ENCODE data around the gene HK1.

HK1 gene

GRCh38 chr10:69352569-69353264, 74.4 kb downstream of the HK1 start:
- Histone ChIP-seq H3K27me3 (ENCODE audit: insufficient read depth, low read length, poor library complexity) (no peaks in the 10 kb centered on the region), H3K9ac (ENCODE audit: low read depth, low read length) (no peak overlapping the region), H3K79me2 (ENCODE audit: insufficient read depth, low read length) (peaks cover 9% of the 10 kb centered on the region; the same call in 1 of the 2 replicates), H3K9me3 (ENCODE audit: insufficient read depth, low read length, severe bottlenecking) (no peaks in the 10 kb centered on the region), H4K20me1 (ENCODE audit: insufficient read depth, low read length) (peaks cover 8% of the 10 kb centered on the region; the same call in 1 of the 2 replicates), H3K27ac (ENCODE audit: low read length) (no peak overlapping the region), H2AFZ (ENCODE audit: low read depth, low read length) (no peak overlapping the region), H3K36me3 (ENCODE audit: insufficient read depth, low read length) (peaks cover 25% of the 10 kb centered on the region), H3K4me2 (ENCODE audit: insufficient read depth, low read length) (no peak overlapping the region), H3K4me1 (ENCODE audit: insufficient read depth, low read length) (no peaks in the 10 kb centered on the region), H3K4me3 (ENCODE audit: low read depth in 1 of 2, low read length in 2 of 2) (no peak overlapping the region)
- TF ChIP-seq, protein P1, sequence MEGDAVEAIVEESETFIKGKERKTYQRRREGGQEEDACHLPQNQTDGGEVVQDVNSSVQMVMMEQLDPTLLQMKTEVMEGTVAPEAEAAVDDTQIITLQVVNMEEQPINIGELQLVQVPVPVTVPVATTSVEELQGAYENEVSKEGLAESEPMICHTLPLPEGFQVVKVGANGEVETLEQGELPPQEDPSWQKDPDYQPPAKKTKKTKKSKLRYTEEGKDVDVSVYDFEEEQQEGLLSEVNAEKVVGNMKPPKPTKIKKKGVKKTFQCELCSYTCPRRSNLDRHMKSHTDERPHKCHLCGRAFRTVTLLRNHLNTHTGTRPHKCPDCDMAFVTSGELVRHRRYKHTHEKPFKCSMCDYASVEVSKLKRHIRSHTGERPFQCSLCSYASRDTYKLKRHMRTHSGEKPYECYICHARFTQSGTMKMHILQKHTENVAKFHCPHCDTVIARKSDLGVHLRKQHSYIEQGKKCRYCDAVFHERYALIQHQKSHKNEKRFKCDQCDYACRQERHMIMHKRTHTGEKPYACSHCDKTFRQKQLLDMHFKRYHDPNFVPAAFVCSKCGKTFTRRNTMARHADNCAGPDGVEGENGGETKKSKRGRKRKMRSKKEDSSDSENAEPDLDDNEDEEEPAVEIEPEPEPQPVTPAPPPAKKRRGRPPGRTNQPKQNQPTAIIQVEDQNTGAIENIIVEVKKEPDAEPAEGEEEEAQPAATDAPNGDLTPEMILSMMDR (IDR thresholded peaks at IDR 0.05; ENCODE audit: borderline replicate concordance, extremely low read depth, low read length, poor library complexity, severe bottlenecking), result no peak
- no peak for TF ChIP-seq EZH2 (IDR thresholded peaks at IDR 0.05; ENCODE audit: borderline replicate concordance, low read depth, low read length, severe bottlenecking)
- DNase-seq, result no peak
- ATAC-seq (ENCODE audit: insufficient read depth, low read depth), result no peak

- Histone ChIP-seq H2AFZ (ENCODE audit: low read depth, low read length) (no peak overlapping the region), H3K79me2 (ENCODE audit: insufficient read depth, low read length) (peaks cover 6% of the 10 kb centered on the region; the same call in 1 of the 2 replicates), H3K36me3 (ENCODE audit: insufficient read depth, low read length) (peaks cover 14% of the 10 kb centered on the region), H3K27ac (ENCODE audit: low read length) (no peak overlapping the region), H4K20me1 (ENCODE audit: insufficient read depth, low read length) (peaks cover 11% of the 10 kb centered on the region; the same call in 1 of the 2 replicates), H3K9me3 (ENCODE audit: insufficient read depth, low read length, severe bottlenecking) (no peaks in the 10 kb centered on the region), H3K9ac (ENCODE audit: low read depth, low read length) (no peak overlapping the region), H3K4me1 (ENCODE audit: insufficient read depth, low read length) (no peaks in the 10 kb centered on the region), H3K4me3 (ENCODE audit: low read depth in 1 of 2, low read length in 2 of 2) (no peak overlapping the region), H3K27me3 (ENCODE audit: insufficient read depth, low read length, poor library complexity) (no peaks in the 10 kb centered on the region), H3K4me2 (ENCODE audit: insufficient read depth, low read length) (no peak overlapping the region)
- no peak for DNase-seq
- ATAC-seq (ENCODE audit: insufficient read depth, low read depth), result peak; percentile 47; the same call in 2 of the 3 replicates
- TF ChIP-seq, protein P1 (IDR thresholded peaks at IDR 0.05; ENCODE audit: borderline replicate concordance, extremely low read depth, low read length, poor library complexity, severe bottlenecking), result no peak
- TF ChIP-seq EZH2 (IDR thresholded peaks at IDR 0.05; ENCODE audit: borderline replicate concordance, low read depth, low read length, severe bottlenecking), result no peak
These were observed 75.8 kb downstream of the HK1 start for GRCh38 chr10:69353977-69354635.

GRCh38 chr10:69356187-69356586, 77.9 kb downstream of the HK1 start:
- TF ChIP-seq, protein P1 (IDR thresholded peaks at IDR 0.05; ENCODE audit: borderline replicate concordance, extremely low read depth, low read length, poor library complexity, severe bottlenecking), result no peak
- TF ChIP-seq EZH2 (IDR thresholded peaks at IDR 0.05; ENCODE audit: borderline replicate concordance, low read depth, low read length, severe bottlenecking), result no peak
- no peaks in the 10 kb centered on the region for H3K4me1 ChIP-seq (ENCODE audit: insufficient read depth, low read length)
- H3K4me3 ChIP-seq (ENCODE audit: low read depth in 1 of 2, low read length in 2 of 2), result no peak overlapping the region
- H3K27me3 ChIP-seq (ENCODE audit: insufficient read depth, low read length, poor library complexity), result no peaks in the 10 kb centered on the region
- peaks cover 18% of the 10 kb centered on the region for H3K36me3 ChIP-seq (ENCODE audit: insufficient read depth, low read length)
- H3K4me2 ChIP-seq (ENCODE audit: insufficient read depth, low read length), result no peak overlapping the region
- peaks cover 6% of the 10 kb centered on the region; the same call in 1 of the 2 replicates for H3K79me2 ChIP-seq (ENCODE audit: insufficient read depth, low read length)
- ATAC-seq (ENCODE audit: insufficient read depth, low read depth) (no peak), DNase-seq (no peak)
- H4K20me1 ChIP-seq (ENCODE audit: insufficient read depth, low read length), result peaks cover 19% of the 10 kb centered on the region
- no peak overlapping the region for H3K9ac ChIP-seq (ENCODE audit: low read depth, low read length)
- no peak overlapping the region for H3K27ac ChIP-seq (ENCODE audit: low read length)
- H3K9me3 ChIP-seq (ENCODE audit: insufficient read depth, low read length, severe bottlenecking), result no peaks in the 10 kb centered on the region
- no peak overlapping the region for H2AFZ ChIP-seq (ENCODE audit: low read depth, low read length)
